OCI-LY1 (cell line): ENCODE measurements around the gene PLCXD3.

ENCODE experiments used
- H2AFZ ChIP-seq: fragments of 200-600 bp; sonication (generic), shearing (Covaris generic); 2 replicates; pipeline ENCODE4 v1.6.0; 2014; ENCODE audit warnings: antibody characterized with exemption, mild to moderate bottlenecking, low read length
- H3F3A ChIP-seq: fragments of 200-600 bp; sonication (generic), shearing (Covaris generic); 2 replicates; pipeline ENCODE4 v1.6.0; 2014; ENCODE audit warnings: mild to moderate bottlenecking, antibody characterized with exemption, low read length, moderate library complexity; ENCODE audit not compliant: insufficient read depth
- H3K27ac ChIP-seq: fragments of 200-600 bp; sonication (generic); 2 replicates; pipeline ENCODE4 v1.5.1; 2014; ENCODE audit warnings: low read length, mixed run types, mild to moderate bottlenecking, low read depth; ENCODE audit not compliant: poor library complexity, severe bottlenecking
- H3K27me3 ChIP-seq: fragments of 200-600 bp; sonication (generic); 2 replicates; pipeline ENCODE4 v1.6.0; 2014; ENCODE audit warnings: antibody characterized with exemption, mild to moderate bottlenecking, low read length, moderate library complexity; ENCODE audit not compliant: insufficient read depth
- H3K36me3 ChIP-seq: fragments of 200-600 bp; sonication (generic); 2 replicates; pipeline ENCODE4 v1.6.1; 2014; ENCODE audit warnings: mild to moderate bottlenecking, antibody characterized with exemption, low read length, moderate library complexity, mixed read lengths; ENCODE audit not compliant: insufficient read depth
- H3K4me1 ChIP-seq: fragments of 200-600 bp; sonication (generic); 2 replicates; pipeline ENCODE4 v1.5.1; 2014; ENCODE audit warnings: mild to moderate bottlenecking, low read length, moderate library complexity; ENCODE audit not compliant: insufficient read depth, severe bottlenecking
- H3K4me2 ChIP-seq: fragments of 200-600 bp; sonication (generic), shearing (Covaris generic); 2 replicates; pipeline ENCODE4 v1.6.1; 2014; ENCODE audit warnings: low read length
- H3K4me3 ChIP-seq: fragments of 200-600 bp; sonication (generic); 2 replicates; pipeline ENCODE4 v1.5.1; 2014; ENCODE audit warnings: low read length, low read depth, mild to moderate bottlenecking, mixed read lengths; ENCODE audit not compliant: poor library complexity, severe bottlenecking
- H3K79me2 ChIP-seq: fragments of 200-600 bp; shearing (Covaris generic); 2 replicates; pipeline ENCODE4 v1.6.1; 2016; ENCODE audit warnings: mixed run types, low read length, mixed read lengths; ENCODE audit not compliant: insufficient read depth
- H3K9ac ChIP-seq: fragments of 200-600 bp; sonication (generic), shearing (Covaris generic); 2 replicates; pipeline ENCODE4 v1.6.1; 2014; ENCODE audit warnings: mild to moderate bottlenecking, low read length, mixed read lengths
- H3K9me2 ChIP-seq: fragments of 200-600 bp; sonication (generic), shearing (Covaris generic); 2 replicates; pipeline ENCODE4 v1.6.1; 2014; ENCODE audit warnings: low read depth, mild to moderate bottlenecking, low read length, mixed read lengths
- H3K9me3 ChIP-seq: fragments of 200-600 bp; shearing (Covaris generic); 2 replicates; pipeline ENCODE4 v1.6.1; 2014; ENCODE audit warnings: low read length, mixed read lengths
- H4K20me1 ChIP-seq: fragments of 200-600 bp; sonication (generic), shearing (Covaris generic); 2 replicates; pipeline ENCODE4 v1.6.0; 2016; ENCODE audit warnings: mild to moderate bottlenecking, low read length; ENCODE audit not compliant: insufficient read depth
- CTCF ChIP-seq: fragments of 200-600 bp; sonication (generic), shearing (Covaris generic); IDR thresholded peaks from 2 replicates; pipeline ENCODE4 v1.5.1; 2017; ENCODE audit warnings: mild to moderate bottlenecking, antibody characterized with exemption, low read length, moderate library complexity, mixed read lengths
- EZH2 ChIP-seq: fragments of 200-600 bp; sonication (generic), shearing (Covaris generic); IDR thresholded peaks from 2 replicates; pipeline ENCODE4 v1.8.0; 2017; ENCODE audit warnings: borderline replicate concordance, mixed run types, mild to moderate bottlenecking, antibody characterized with exemption, low read length, moderate library complexity, mixed read lengths

Gene PLCXD3

GRCh38 chr5:41371738-41372137, 138.7 kb downstream of the PLCXD3 start:
- H3K27me3 ChIP-seq: no peaks in the 10 kb centered on the region
- H3F3A ChIP-seq: no peaks in the 10 kb centered on the region
- H3K9me3 ChIP-seq: no peaks in the 10 kb centered on the region
- TF ChIP-seq EZH2: no peak
- TF ChIP-seq CTCF: no peak
- H3K4me1 ChIP-seq: no peaks in the 10 kb centered on the region
- H3K9ac ChIP-seq: no peak overlapping the region
- H3K4me2 ChIP-seq: no peak overlapping the region
- no peaks in the 10 kb centered on the region for H3K36me3 ChIP-seq
- H3K9me2 ChIP-seq: no peaks in the 10 kb centered on the region
- no peak overlapping the region for H3K4me3 ChIP-seq
- no peak overlapping the region for H3K27ac ChIP-seq
- H2AFZ ChIP-seq: no peak overlapping the region
- H4K20me1 ChIP-seq: no peaks in the 10 kb centered on the region
- no peaks in the 10 kb centered on the region for H3K79me2 ChIP-seq

- H3K4me1 ChIP-seq: no peaks in the 10 kb centered on the region
- H3K27ac ChIP-seq: no peak overlapping the region
- no peak overlapping the region for H3K4me2 ChIP-seq
- H3K4me3 ChIP-seq: no peak overlapping the region
- no peaks in the 10 kb centered on the region for H3K9me3 ChIP-seq
- H3K36me3 ChIP-seq: no peaks in the 10 kb centered on the region
- H4K20me1 ChIP-seq: no peaks in the 10 kb centered on the region
- no peaks in the 10 kb centered on the region for H3F3A ChIP-seq
- no peak for TF ChIP-seq EZH2
- no peaks in the 10 kb centered on the region for H3K9me2 ChIP-seq
- H2AFZ ChIP-seq: no peak overlapping the region
- H3K9ac ChIP-seq: no peak overlapping the region
- no peaks in the 10 kb centered on the region for H3K27me3 ChIP-seq
- H3K79me2 ChIP-seq: no peaks in the 10 kb centered on the region
These were observed 139.9 kb downstream of the PLCXD3 start for GRCh38 chr5:41370482-41370881.

- Histone ChIP-seq H2AFZ (no peak overlapping the region), H4K20me1 (no peaks in the 10 kb centered on the region), H3K4me3 (no peak overlapping the region), H3K9me2 (no peaks in the 10 kb centered on the region), H3K79me2 (no peaks in the 10 kb centered on the region), H3F3A (no peaks in the 10 kb centered on the region), H3K27ac (no peak overlapping the region), H3K27me3 (no peaks in the 10 kb centered on the region), H3K4me2 (no peak overlapping the region), H3K9ac (no peak overlapping the region), H3K9me3 (no peaks in the 10 kb centered on the region), H3K36me3 (no peaks in the 10 kb centered on the region), H3K4me1 (no peaks in the 10 kb centered on the region)
- TF ChIP-seq CTCF (no peak), EZH2 (no peak)
These were observed 140.6 kb downstream of the PLCXD3 start for GRCh38 chr5:41369799-41370198.

DNA sequence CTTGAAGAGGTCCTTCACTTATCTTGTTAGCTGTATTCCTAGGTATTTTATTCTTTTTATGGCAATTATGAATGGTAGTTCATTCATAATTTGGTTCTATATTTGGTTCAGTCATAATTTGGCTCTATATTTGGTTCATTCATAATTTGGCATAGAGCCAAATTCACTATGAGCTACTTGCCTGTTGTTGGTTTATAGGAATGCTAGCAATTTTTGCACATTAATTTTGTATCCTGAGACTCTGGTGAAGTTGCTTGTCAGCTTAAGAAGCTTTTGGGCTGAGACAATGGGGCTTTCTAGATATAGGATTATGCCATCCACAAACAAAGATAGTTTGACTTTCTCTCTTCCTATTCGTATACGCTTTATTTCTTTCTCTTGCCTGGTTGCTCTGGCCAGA, 142.2 kb downstream of the PLCXD3 start:
- no peaks in the 10 kb centered on the region for H3K4me1 ChIP-seq
- no peak overlapping the region for H3K9ac ChIP-seq
- H3K36me3 ChIP-seq: no peaks in the 10 kb centered on the region
- H3F3A ChIP-seq: no peaks in the 10 kb centered on the region
- no peak overlapping the region for H3K4me2 ChIP-seq
- H3K27me3 ChIP-seq: no peaks in the 10 kb centered on the region
- no peaks in the 10 kb centered on the region for H3K9me2 ChIP-seq
- no peak overlapping the region for H3K4me3 ChIP-seq
- no peak overlapping the region for H3K27ac ChIP-seq
- H2AFZ ChIP-seq: no peak overlapping the region
- H4K20me1 ChIP-seq: no peaks in the 10 kb centered on the region
- H3K9me3 ChIP-seq: no peaks in the 10 kb centered on the region
- TF ChIP-seq CTCF: no peak
- TF ChIP-seq EZH2: no peak
- H3K79me2 ChIP-seq: no peaks in the 10 kb centered on the region
